Panc1 (cell line): Measurements from ENCODE around the gene HHEX. TPM values are rescaled to one million over a fixed set of nuclear protein-coding genes. Genes with fewer than 3 reads are reported as not detected.

Experiments used
- ATAC-seq: fragments of 200-7000 bp; cut with Tn5 transposase; 2 replicates; pipeline ENCODE4 v1.9.1; 2020; ENCODE audit warnings: mild to moderate bottlenecking, moderate library complexity
- BruUV-seq: library from RNA; stranded (reverse); fragments of 400-500 nt; replicated peaks from 2 replicates; lab custom pipeline; 2021; lab: Mats Ljungman, UMichigan
- CTCF ChIA-PET: fragments of 300-600 bp; sonication (Branson Sonifier 250); formaldehyde crosslinking; loops from one replicate; lab custom pipeline; 2022; ENCODE audit warnings: antibody characterized with exemption; lab: Charles Lee
- POLR2A ChIA-PET: fragments of 300-600 bp; sonication (Branson Sonifier 250); formaldehyde crosslinking; loops from one replicate; lab custom pipeline; 2022; ENCODE audit warnings: antibody characterized with exemption; lab: Charles Lee
- DNase-seq: peaks from one replicate; pipeline ENCODE4 v3.0.0-alpha.2; 2010; ENCODE audit warnings: low read depth, low spot score
- H3K27ac ChIP-seq: 2 replicates; pipeline ENCODE4 v1.5.1; 2011; ENCODE audit warnings: mild to moderate bottlenecking, low read length, inconsistent platforms
- H3K27me3 ChIP-seq: fragments of 200-500 bp; sonication (Bioruptor generic); 2 replicates; pipeline ENCODE4 v1.6.0; 2014; ENCODE audit warnings: low read length, inconsistent platforms; ENCODE audit not compliant: control insufficient read depth, insufficient read depth
- H3K36me3 ChIP-seq: fragments of 200-500 bp; sonication (Bioruptor generic); 2 replicates; pipeline ENCODE4 v1.5.1; 2014; ENCODE audit warnings: inconsistent platforms, mild to moderate bottlenecking, low read length, moderate library complexity; ENCODE audit not compliant: control insufficient read depth, insufficient read depth
- H3K4me1 ChIP-seq: 2 replicates; pipeline ENCODE4 v1.5.1; 2011; ENCODE audit warnings: inconsistent platforms, mild to moderate bottlenecking, low read length, moderate library complexity; ENCODE audit not compliant: control insufficient read depth, insufficient read depth
- H3K4me3 ChIP-seq, 2 experiments: 2 replicates each; pipeline ENCODE4 v1.5.1; 2011 to 2012; ENCODE audit warnings: low read depth in 2 of 2, low read length in 2 of 2, mild to moderate bottlenecking in 2 of 2, inconsistent platforms in 1 of 2, moderate library complexity in 1 of 2
- H3K9me3 ChIP-seq: fragments of 200-500 bp; sonication (Bioruptor generic); 2 replicates; pipeline ENCODE4 v1.5.1; 2014; ENCODE audit warnings: low read depth, mild to moderate bottlenecking, inconsistent platforms, low read length, moderate library complexity; ENCODE audit not compliant: control insufficient read depth, insufficient read depth
- CTCF ChIP-seq: fragments of 450-650 bp; IDR thresholded peaks from 2 replicates; pipeline ENCODE4 v1.5.1; 2017; ENCODE audit warnings: mild to moderate bottlenecking
- POLR2AphosphoS5 ChIP-seq: IDR thresholded peaks from 2 replicates; pipeline ENCODE4 v1.6.1; 2012; ENCODE audit warnings: mild to moderate bottlenecking, low read depth, low read length, moderate library complexity
- SIN3A ChIP-seq: IDR thresholded peaks from 2 replicates; pipeline ENCODE4 v1.6.1; 2012; ENCODE audit warnings: low read depth, mild to moderate bottlenecking, low read length, moderate library complexity, borderline replicate concordance; ENCODE audit not compliant: insufficient read depth
- TCF7L2 ChIP-seq: IDR thresholded peaks from 2 replicates; pipeline ENCODE4 v1.6.1; 2011; ENCODE audit warnings: mild to moderate bottlenecking, low read depth, low read length, inconsistent platforms
- in situ Hi-C: cut with HindIII; loops from 2 replicates; pipeline ENCODE4 v1.10.0; 2016; ENCODE audit warnings: low sequenced_read_pairs, low pct_unique_long_range_greater_than_20kb
- intact Hi-C: fragments of 100-400 bp; cut with micrococcal nuclease; formaldehyde crosslinking; loops from one replicate; pipeline ENCODE4 v1.10.0; 2022; ENCODE audit not compliant: unreplicated experiment
- total RNA-seq: library from RNA; stranded (reverse); gene quantifications from one replicate; pipeline ENCODE4 v1.2.1, GENCODE V29; 2021; ENCODE audit not compliant: unreplicated experiment
- TF ChIP-seq, protein P1 (sequence below), 2 experiments: IDR thresholded peaks; 2 replicates each; pipeline ENCODE4 v1.6.1; 2011 to 2012; ENCODE audit warnings: low read depth in 2 of 2, control low read depth in 1 of 2, low read length in 1 of 2, mild to moderate bottlenecking in 1 of 2, moderate library complexity in 1 of 2; ENCODE audit not compliant: insufficient read depth in 1 of 2

Gene HHEX
- total RNA-seq, 1 experiment from 2014 or later, result 10.1 TPM

DNA sequence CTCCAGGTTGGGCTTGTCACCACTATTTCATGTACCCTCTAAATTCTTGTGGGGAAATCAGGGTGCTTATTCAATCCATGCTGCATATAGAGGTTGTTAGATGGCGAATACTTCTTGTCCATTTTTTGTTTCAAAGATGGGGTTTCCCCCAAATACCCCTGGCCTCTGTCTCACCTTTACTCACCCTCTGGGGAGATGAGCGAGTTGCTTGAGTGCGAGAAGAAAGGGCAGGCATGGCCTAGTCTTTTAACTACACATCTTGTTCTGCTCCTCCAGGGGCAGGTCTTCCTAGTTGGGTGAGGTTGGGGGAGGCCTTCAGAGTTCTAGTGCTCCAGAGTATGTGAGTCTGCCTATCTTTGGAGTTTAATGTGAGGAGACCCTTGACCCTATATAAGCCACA lies 46.2 kb downstream of the HHEX start:
- no TSS peak for BruUV-seq
- intact Hi-C loops, result no loop called here
- ATAC-seq (no peak), DNase-seq (no peak)
- Histone ChIP-seq H3K27ac (no peak overlapping the region), H3K36me3 (no peaks in the 10 kb centered on the region), H3K27me3 (peaks cover 2% of the 10 kb centered on the region; the same call in 1 of the 2 replicates), H3K9me3 (no peaks in the 10 kb centered on the region), H3K4me1 (no peaks in the 10 kb centered on the region), H3K4me3 (no peak overlapping the region)
- in situ Hi-C loops, result no loop called here
- CTCF ChIA-PET, result no interaction called here
- TF ChIP-seq CTCF, result no peak
- no peak for TF ChIP-seq TCF7L2
- POLR2A ChIA-PET, result no interaction called here

GRCh38 chr10:92737484-92737883 lies 47.7 kb downstream of the HHEX start:
- DNase-seq (no peak), ATAC-seq (no peak)
- no peak for TF ChIP-seq CTCF
- TF ChIP-seq, protein P1, sequence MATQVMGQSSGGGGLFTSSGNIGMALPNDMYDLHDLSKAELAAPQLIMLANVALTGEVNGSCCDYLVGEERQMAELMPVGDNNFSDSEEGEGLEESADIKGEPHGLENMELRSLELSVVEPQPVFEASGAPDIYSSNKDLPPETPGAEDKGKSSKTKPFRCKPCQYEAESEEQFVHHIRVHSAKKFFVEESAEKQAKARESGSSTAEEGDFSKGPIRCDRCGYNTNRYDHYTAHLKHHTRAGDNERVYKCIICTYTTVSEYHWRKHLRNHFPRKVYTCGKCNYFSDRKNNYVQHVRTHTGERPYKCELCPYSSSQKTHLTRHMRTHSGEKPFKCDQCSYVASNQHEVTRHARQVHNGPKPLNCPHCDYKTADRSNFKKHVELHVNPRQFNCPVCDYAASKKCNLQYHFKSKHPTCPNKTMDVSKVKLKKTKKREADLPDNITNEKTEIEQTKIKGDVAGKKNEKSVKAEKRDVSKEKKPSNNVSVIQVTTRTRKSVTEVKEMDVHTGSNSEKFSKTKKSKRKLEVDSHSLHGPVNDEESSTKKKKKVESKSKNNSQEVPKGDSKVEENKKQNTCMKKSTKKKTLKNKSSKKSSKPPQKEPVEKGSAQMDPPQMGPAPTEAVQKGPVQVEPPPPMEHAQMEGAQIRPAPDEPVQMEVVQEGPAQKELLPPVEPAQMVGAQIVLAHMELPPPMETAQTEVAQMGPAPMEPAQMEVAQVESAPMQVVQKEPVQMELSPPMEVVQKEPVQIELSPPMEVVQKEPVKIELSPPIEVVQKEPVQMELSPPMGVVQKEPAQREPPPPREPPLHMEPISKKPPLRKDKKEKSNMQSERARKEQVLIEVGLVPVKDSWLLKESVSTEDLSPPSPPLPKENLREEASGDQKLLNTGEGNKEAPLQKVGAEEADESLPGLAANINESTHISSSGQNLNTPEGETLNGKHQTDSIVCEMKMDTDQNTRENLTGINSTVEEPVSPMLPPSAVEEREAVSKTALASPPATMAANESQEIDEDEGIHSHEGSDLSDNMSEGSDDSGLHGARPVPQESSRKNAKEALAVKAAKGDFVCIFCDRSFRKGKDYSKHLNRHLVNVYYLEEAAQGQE (IDR thresholded peaks at IDR 0.05; ENCODE audit: insufficient read depth in 1 of 2, low read depth in 2 of 2, low read length in 1 of 2), result no peak
- no peak for TF ChIP-seq SIN3A
- no peak for TF ChIP-seq TCF7L2
- TF ChIP-seq POLR2AphosphoS5, result no peak
- no peaks in the 10 kb centered on the region for H3K4me1 ChIP-seq
- intact Hi-C loops, result no loop called here
- H3K27me3 ChIP-seq, result peaks cover 2% of the 10 kb centered on the region; the same call in 1 of the 2 replicates
- ChIA-PET CTCF (no interaction called here), POLR2A (no interaction called here)
- H3K27ac ChIP-seq, result no peak overlapping the region
- no peaks in the 10 kb centered on the region for H3K36me3 ChIP-seq
- BruUV-seq, result no TSS peak
- no peak overlapping the region for H3K4me3 ChIP-seq
- in situ Hi-C loops, result no loop called here
- no peaks in the 10 kb centered on the region for H3K9me3 ChIP-seq
